ENCODE results near the gene SUFU. TPM values are rescaled to one million over a fixed set of nuclear protein-coding genes. Genes with fewer than 3 reads are reported as not detected.
A peak's percentile ranks its signal among the peaks of the same experiment; 100 is the strongest.

Gene SUFU
- total and polyA plus RNA-seq, 2 of the 13 experiments (the other 11 are each of a cell fraction or from before 2014, with no cell fraction given) = 2.9 to 5.5 TPM

DNA sequence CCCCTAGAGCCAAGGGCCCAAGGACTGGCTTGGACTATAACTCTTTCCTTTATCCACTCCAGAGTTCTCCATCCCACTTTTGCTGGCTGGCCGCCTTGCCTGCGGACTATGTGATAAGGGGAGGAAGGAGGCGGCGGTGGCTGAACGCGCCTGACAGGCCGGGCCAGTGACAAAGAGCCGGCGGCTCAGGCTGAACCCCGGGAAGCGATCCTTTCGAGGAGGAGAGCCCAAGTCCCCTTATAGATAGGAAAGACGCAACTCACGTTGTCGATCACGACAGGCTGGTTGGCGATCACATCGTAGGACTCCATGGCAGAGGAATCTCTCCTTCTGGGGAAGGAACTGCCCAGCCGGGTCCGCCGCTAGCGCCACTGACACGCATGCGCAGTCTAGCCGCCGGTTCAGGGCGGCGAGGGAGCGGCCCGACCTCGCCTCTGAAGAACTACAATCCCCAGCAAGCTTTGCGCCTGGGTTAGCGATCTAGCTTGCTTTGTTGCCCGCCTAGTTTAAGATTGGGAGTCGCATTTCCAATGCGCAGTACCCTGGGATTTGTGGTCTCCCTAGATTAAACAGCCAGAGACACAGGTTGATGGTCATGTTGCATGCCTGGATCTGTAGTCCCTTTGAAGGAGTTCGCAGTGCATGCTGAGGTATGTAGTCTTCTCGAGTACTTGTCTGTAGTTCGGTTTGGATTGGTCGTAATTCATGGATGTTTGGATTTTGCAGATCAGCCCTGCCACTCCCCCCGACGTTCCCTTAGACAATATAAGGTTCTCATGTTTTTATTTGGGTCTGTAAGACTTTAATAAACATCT is 1.2 kb upstream of the SUFU start, which contains the start of gene ACTR1A (continued):
- TF ChIP-seq, protein P1, sequence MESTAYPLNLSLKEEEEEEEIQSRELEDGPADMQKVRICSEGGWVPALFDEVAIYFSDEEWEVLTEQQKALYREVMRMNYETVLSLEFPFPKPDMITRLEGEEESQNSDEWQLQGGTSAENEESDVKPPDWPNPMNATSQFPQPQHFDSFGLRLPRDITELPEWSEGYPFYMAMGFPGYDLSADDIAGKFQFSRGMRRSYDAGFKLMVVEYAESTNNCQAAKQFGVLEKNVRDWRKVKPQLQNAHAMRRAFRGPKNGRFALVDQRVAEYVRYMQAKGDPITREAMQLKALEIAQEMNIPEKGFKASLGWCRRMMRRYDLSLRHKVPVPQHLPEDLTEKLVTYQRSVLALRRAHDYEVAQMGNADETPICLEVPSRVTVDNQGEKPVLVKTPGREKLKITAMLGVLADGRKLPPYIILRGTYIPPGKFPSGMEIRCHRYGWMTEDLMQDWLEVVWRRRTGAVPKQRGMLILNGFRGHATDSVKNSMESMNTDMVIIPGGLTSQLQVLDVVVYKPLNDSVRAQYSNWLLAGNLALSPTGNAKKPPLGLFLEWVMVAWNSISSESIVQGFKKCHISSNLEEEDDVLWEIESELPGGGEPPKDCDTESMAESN (CRISPR knock-in tag; conservative IDR thresholded peaks at IDR 0.05) = no peak
- TF ChIP-seq ZNF251 (CRISPR knock-in tag; IDR thresholded peaks at IDR 0.05) (no peak), PHF8 (CRISPR knock-in tag; IDR thresholded peaks at IDR 0.05) (peak; percentile 81), PCBP1 (IDR thresholded peaks at IDR 0.05; ENCODE audit: borderline replicate concordance, low read depth, low read length) (0 out of 2 replicates have a peak, but pooled peaks have one; percentile 6), TAF1 (CRISPR knock-in tag; IDR thresholded peaks at IDR 0.05) (peak; percentile 59; the same call in 1 of the 2 replicates), MBD4 (IDR thresholded peaks at IDR 0.05; ENCODE audit: borderline replicate concordance, low read length) (no peak), ZNF296 (CRISPR knock-in tag; conservative IDR thresholded peaks at IDR 0.05) (no peak), ZNF160 (CRISPR knock-in tag; IDR thresholded peaks at IDR 0.05) (no peak), TAF15 (IDR thresholded peaks at IDR 0.05; ENCODE audit: low read depth, low read length, poor library complexity, severe bottlenecking) (no peak), ZMYM4 (CRISPR knock-in tag; IDR thresholded peaks at IDR 0.05) (0 out of 2 replicates have a peak, but pooled peaks have one; percentile 7)
- TF ChIP-seq, protein P2, sequence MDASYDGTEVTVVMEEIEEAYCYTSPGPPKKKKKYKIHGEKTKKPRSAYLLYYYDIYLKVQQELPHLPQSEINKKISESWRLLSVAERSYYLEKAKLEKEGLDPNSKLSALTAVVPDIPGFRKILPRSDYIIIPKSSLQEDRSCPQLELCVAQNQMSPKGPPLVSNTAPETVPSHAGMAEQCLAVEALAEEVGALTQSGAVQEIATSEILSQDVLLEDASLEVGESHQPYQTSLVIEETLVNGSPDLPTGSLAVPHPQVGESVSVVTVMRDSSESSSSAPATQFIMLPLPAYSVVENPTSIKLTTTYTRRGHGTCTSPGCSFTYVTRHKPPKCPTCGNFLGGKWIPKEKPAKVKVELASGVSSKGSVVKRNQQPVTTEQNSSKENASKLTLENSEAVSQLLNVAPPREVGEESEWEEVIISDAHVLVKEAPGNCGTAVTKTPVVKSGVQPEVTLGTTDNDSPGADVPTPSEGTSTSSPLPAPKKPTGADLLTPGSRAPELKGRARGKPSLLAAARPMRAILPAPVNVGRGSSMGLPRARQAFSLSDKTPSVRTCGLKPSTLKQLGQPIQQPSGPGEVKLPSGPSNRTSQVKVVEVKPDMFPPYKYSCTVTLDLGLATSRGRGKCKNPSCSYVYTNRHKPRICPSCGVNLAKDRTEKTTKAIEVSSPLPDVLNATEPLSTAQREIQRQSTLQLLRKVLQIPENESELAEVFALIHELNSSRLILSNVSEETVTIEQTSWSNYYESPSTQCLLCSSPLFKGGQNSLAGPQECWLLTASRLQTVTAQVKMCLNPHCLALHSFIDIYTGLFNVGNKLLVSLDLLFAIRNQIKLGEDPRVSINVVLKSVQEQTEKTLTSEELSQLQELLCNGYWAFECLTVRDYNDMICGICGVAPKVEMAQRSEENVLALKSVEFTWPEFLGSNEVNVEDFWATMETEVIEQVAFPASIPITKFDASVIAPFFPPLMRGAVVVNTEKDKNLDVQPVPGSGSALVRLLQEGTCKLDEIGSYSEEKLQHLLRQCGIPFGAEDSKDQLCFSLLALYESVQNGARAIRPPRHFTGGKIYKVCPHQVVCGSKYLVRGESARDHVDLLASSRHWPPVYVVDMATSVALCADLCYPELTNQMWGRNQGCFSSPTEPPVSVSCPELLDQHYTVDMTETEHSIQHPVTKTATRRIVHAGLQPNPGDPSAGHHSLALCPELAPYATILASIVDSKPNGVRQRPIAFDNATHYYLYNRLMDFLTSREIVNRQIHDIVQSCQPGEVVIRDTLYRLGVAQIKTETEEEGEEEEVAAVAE (CRISPR knock-in tag; IDR thresholded peaks at IDR 0.05; ENCODE audit: borderline replicate concordance) = peak; percentile 94
- TF ChIP-seq, protein P3, sequence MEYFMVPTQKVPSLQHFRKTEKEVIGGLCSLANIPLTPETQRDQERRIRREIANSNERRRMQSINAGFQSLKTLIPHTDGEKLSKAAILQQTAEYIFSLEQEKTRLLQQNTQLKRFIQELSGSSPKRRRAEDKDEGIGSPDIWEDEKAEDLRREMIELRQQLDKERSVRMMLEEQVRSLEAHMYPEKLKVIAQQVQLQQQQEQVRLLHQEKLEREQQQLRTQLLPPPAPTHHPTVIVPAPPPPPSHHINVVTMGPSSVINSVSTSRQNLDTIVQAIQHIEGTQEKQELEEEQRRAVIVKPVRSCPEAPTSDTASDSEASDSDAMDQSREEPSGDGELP (IDR thresholded peaks at IDR 0.05; ENCODE audit: borderline replicate concordance, low read depth) = no peak
- TF ChIP-seq, protein P4, sequence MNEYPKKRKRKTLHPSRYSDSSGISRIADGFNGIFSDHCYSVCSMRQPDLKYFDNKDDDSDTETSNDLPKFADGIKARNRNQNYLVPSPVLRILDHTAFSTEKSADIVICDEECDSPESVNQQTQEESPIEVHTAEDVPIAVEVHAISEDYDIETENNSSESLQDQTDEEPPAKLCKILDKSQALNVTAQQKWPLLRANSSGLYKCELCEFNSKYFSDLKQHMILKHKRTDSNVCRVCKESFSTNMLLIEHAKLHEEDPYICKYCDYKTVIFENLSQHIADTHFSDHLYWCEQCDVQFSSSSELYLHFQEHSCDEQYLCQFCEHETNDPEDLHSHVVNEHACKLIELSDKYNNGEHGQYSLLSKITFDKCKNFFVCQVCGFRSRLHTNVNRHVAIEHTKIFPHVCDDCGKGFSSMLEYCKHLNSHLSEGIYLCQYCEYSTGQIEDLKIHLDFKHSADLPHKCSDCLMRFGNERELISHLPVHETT (CRISPR knock-in tag; conservative IDR thresholded peaks at IDR 0.05) = 0 out of 2 replicates have a peak, but pooled peaks have one; percentile 57
- TF ChIP-seq, protein P5, sequence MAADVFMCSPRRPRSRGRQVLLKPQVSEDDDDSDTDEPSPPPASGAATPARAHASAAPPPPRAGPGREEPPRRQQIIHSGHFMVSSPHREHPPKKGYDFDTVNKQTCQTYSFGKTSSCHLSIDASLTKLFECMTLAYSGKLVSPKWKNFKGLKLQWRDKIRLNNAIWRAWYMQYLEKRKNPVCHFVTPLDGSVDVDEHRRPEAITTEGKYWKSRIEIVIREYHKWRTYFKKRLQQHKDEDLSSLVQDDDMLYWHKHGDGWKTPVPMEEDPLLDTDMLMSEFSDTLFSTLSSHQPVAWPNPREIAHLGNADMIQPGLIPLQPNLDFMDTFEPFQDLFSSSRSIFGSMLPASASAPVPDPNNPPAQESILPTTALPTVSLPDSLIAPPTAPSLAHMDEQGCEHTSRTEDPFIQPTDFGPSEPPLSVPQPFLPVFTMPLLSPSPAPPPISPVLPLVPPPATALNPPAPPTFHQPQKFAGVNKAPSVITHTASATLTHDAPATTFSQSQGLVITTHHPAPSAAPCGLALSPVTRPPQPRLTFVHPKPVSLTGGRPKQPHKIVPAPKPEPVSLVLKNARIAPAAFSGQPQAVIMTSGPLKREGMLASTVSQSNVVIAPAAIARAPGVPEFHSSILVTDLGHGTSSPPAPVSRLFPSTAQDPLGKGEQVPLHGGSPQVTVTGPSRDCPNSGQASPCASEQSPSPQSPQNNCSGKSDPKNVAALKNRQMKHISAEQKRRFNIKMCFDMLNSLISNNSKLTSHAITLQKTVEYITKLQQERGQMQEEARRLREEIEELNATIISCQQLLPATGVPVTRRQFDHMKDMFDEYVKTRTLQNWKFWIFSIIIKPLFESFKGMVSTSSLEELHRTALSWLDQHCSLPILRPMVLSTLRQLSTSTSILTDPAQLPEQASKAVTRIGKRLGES (CRISPR knock-in tag; IDR thresholded peaks at IDR 0.05; ENCODE audit: borderline replicate concordance) = no peak
- TF ChIP-seq, protein P6, sequence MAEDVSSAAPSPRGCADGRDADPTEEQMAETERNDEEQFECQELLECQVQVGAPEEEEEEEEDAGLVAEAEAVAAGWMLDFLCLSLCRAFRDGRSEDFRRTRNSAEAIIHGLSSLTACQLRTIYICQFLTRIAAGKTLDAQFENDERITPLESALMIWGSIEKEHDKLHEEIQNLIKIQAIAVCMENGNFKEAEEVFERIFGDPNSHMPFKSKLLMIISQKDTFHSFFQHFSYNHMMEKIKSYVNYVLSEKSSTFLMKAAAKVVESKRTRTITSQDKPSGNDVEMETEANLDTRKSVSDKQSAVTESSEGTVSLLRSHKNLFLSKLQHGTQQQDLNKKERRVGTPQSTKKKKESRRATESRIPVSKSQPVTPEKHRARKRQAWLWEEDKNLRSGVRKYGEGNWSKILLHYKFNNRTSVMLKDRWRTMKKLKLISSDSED (CRISPR knock-in tag; IDR thresholded peaks at IDR 0.05) = no peak

Measured in HepG2 (cell line).